IPS-NIHi11 (cell line): Measurements from ENCODE around the gene POLD3.
"Not testable (repeated sequence)": the region's sequence is repeated elsewhere in the genome, so short reads cannot be mapped to it uniquely, and the experiment has no call there.

ENCODE experiments used
- DNase-seq: peaks from one replicate; pipeline ENCODE4 v3.0.0; 2012; ENCODE audit warnings: mixed read lengths, low spot score

The POLD3 gene

GRCh38 chr11:74637700-74638099 is 45.3 kb downstream of the POLD3 start:
- DNase-seq = no peak

GRCh38 chr11:74638869-74639268 is 46.5 kb downstream of the POLD3 start:
- DNase-seq = no peak

GRCh38 chr11:74639533-74639932 is 47.2 kb downstream of the POLD3 start:
- no peak for DNase-seq

GRCh38 chr11:74641289-74641688 is 48.9 kb downstream of the POLD3 start:
- DNase-seq = no peak

GRCh38 chr11:74641905-74642304 is 49.5 kb downstream of the POLD3 start:
- DNase-seq = no peak

GRCh38 chr11:74642912-74643311 is 50.5 kb downstream of the POLD3 start:
- no peak for DNase-seq

GRCh38 chr11:74644081-74644480 is 51.7 kb downstream of the POLD3 start:
- no peak for DNase-seq

- no peak for DNase-seq
Observed at GRCh38 chr11:74646215-74646614, 53.8 kb downstream of the POLD3 start.

GRCh38 chr11:74646954-74647353 is 54.6 kb downstream of the POLD3 start:
- no peak for DNase-seq

- DNase-seq = no peak
Observed at GRCh38 chr11:74647404-74647803, 55.0 kb downstream of the POLD3 start.

GRCh38 chr11:74647831-74648230 is 55.4 kb downstream of the POLD3 start:
- no peak for DNase-seq

GRCh38 chr11:74648894-74649293 is 56.5 kb downstream of the POLD3 start:
- no peak for DNase-seq

GRCh38 chr11:74650498-74650897 is 58.1 kb downstream of the POLD3 start:
- DNase-seq = no peak

- no peak for DNase-seq
Observed at GRCh38 chr11:74654976-74655375, 62.6 kb downstream of the POLD3 start.

- DNase-seq = not testable (repeated sequence)
Observed at GRCh38 chr11:74659124-74659523, 66.7 kb downstream of the POLD3 start.

- DNase-seq = no peak
Observed at GRCh38 chr11:74662487-74663103, 70.2 kb downstream of the POLD3 start.

- DNase-seq = no peak
Observed at GRCh38 chr11:74663315-74663714, 70.9 kb downstream of the POLD3 start.

- DNase-seq = no peak
Observed at GRCh38 chr11:74669211-74670160, 77.1 kb downstream of the POLD3 start.

- no peak for DNase-seq
Observed at GRCh38 chr11:74670171-74670570, 77.8 kb downstream of the POLD3 start.

GRCh38 chr11:74671520-74672196 is 79.3 kb downstream of the POLD3 start:
- no peak for DNase-seq

- no peak for DNase-seq
Observed at GRCh38 chr11:74672332-74672955, 80.1 kb downstream of the POLD3 start.

GRCh38 chr11:74672956-74673692 is 80.7 kb downstream of the POLD3 start:
- DNase-seq = no peak
